K562 (cell line): Measurements from ENCODE around the gene BFSP2. TPM values are rescaled to one million over a fixed set of nuclear protein-coding genes. Genes with fewer than 3 reads are reported as not detected.
A peak's percentile ranks its signal among the peaks of the same experiment; 100 is the strongest.

ENCODE experiments used
- ATAC-seq: fragments of 200-7000 bp; cut with Tn5 transposase; 3 replicates; pipeline ENCODE4 v1.9.1; 2020; ENCODE audit warnings: moderate library complexity
- BruUV-seq: library from RNA; stranded (reverse); fragments of 400-500 nt; replicated peaks from 2 replicates; lab custom pipeline; 2021; lab: Mats Ljungman, UMichigan
- CTCF ChIA-PET: fragments of 300-600 bp; formaldehyde crosslinking; extraction: SDS; loops from one replicate; lab custom pipeline; 2021; ENCODE audit warnings: low intra/inter-chr PET ratio; lab: Yijun Ruan, JAX
- POLR2A ChIA-PET: fragments of 300-600, 350-650 bp; sonication (Branson Sonifier 250); formaldehyde crosslinking; extraction: SDS; loops from one replicate; lab custom pipeline; 2021; ENCODE audit warnings: antibody characterized with exemption, inconsistent platforms; lab: Yijun Ruan, JAX
- DNase-seq, 4 experiments: peaks; one replicate each; pipeline versions ENCODE4 v3.0.0 to v3.0.0-alpha.2; 2011 to 2018; ENCODE audit warnings: low spot score in 3 of 4, mixed read lengths in 3 of 4; ENCODE audit errors: extremely low read depth in 1 of 4
- FAIRE-seq: peaks from 2 replicates; lab custom pipeline; 2011; peaks lifted over from hg19 to GRCh38; lab: Jason Lieb, UNC
- H2AFZ ChIP-seq: 2 replicates; pipeline ENCODE4 v1.6.0; 2011; ENCODE audit warnings: low read depth, low read length, control low read depth, inconsistent platforms
- H3K27ac ChIP-seq: fragments of 200-600 bp; 3 replicates; pipeline ENCODE4 v1.8.0; 2011; ENCODE audit warnings: low read depth, mild to moderate bottlenecking, control low read depth, inconsistent platforms, low read length, moderate library complexity, mixed read lengths; ENCODE audit errors: extremely low read depth
- H3K27me3 ChIP-seq, 2 experiments: fragments of 300-600 bp in 1 of 2; 2 replicates in 1 of 2; 3 replicates in 1 of 2; pipeline versions ENCODE4 v1.6.0 to v1.8.0; 2011; ENCODE audit warnings: inconsistent platforms in 2 of 2, low read length in 2 of 2, mild to moderate bottlenecking in 1 of 2, mixed read lengths in 1 of 2, moderate library complexity in 1 of 2; ENCODE audit not compliant: control insufficient read depth in 2 of 2, insufficient read depth in 2 of 2
- H3K36me3 ChIP-seq: fragments of 300-600 bp; 3 replicates; pipeline ENCODE4 v1.8.0; 2011; ENCODE audit warnings: mild to moderate bottlenecking, low read length, inconsistent platforms; ENCODE audit not compliant: control insufficient read depth, insufficient read depth
- H3K4me1 ChIP-seq, 2 experiments: fragments of 200-600 bp in 1 of 2; replicated peaks in 1 of 2; 2 replicates in 1 of 2; 3 replicates in 1 of 2; pipeline versions ENCODE4 v1.5.1 to v1.8.0; 2011; ENCODE audit warnings: inconsistent platforms in 2 of 2, low read length in 2 of 2, mild to moderate bottlenecking in 1 of 2, mixed read lengths in 1 of 2, moderate library complexity in 1 of 2; ENCODE audit not compliant: control insufficient read depth in 2 of 2, insufficient read depth in 2 of 2
- H3K4me2 ChIP-seq: 2 replicates; pipeline ENCODE4 v1.6.1; 2011; ENCODE audit warnings: low read length, control low read depth, inconsistent platforms, mixed read lengths; ENCODE audit not compliant: insufficient read depth
- H3K4me3 ChIP-seq: fragments of 200-600 bp; sonication (generic), shearing (Covaris generic); 2 replicates; pipeline ENCODE4 v1.5.1; 2016; ENCODE audit warnings: control low read depth, inconsistent platforms
- H3K79me2 ChIP-seq: fragments of 200-600 bp; 3 replicates; pipeline ENCODE4 v1.8.0; 2011; ENCODE audit warnings: low read length, inconsistent platforms; ENCODE audit not compliant: control insufficient read depth, insufficient read depth
- H3K9ac ChIP-seq, 2 experiments: 2 replicates each; pipeline versions ENCODE4 v1.6.0 to v1.6.1; 2011; ENCODE audit warnings: low read depth in 2 of 2, low read length in 2 of 2, control low read depth in 1 of 2, inconsistent platforms in 1 of 2, mild to moderate bottlenecking in 1 of 2, mixed read lengths in 1 of 2; ENCODE audit not compliant: insufficient read depth in 1 of 2
- H3K9me1 ChIP-seq: one replicate; pipeline ENCODE4 v1.6.0; 2011; ENCODE audit warnings: inconsistent platforms, mild to moderate bottlenecking, low read length, moderate library complexity; ENCODE audit not compliant: control insufficient read depth, insufficient read depth
- H3K9me3 ChIP-seq: replicated peaks from 2 replicates; pipeline ENCODE4 v1.5.1; 2011; ENCODE audit warnings: low read depth, low read length, inconsistent platforms; ENCODE audit not compliant: control insufficient read depth, insufficient read depth
- H4K20me1 ChIP-seq: replicated peaks from 2 replicates; pipeline ENCODE4 v1.6.1; 2011; ENCODE audit warnings: low read length, inconsistent platforms, mixed read lengths; ENCODE audit not compliant: control insufficient read depth, insufficient read depth
- CBX8 ChIP-seq: fragments of 200-600 bp; sonication (generic); IDR thresholded peaks from 2 replicates; pipeline ENCODE4 v1.6.1; 2012; ENCODE audit warnings: borderline replicate concordance, mixed run types, low read depth, mild to moderate bottlenecking, moderate library complexity, mixed read lengths, low read length, control low read depth, inconsistent platforms; ENCODE audit not compliant: poor library complexity, severe bottlenecking; ENCODE audit errors: extremely low read depth
- DMBX1 ChIP-seq: fragments of 250-450 bp; sonication (Bioruptor Pico); IDR thresholded peaks from 2 replicates; pipeline ENCODE4 v1.8.0; 2022; ENCODE audit warnings: inconsistent platforms, mild to moderate bottlenecking, moderate library complexity, borderline replicate concordance
- TRIM28 ChIP-seq: fragments of 450-650 bp; IDR thresholded peaks from 2 replicates; pipeline ENCODE4 v1.6.1; 2017
- WGBS: fragments of 100-300 bp; shearing (Covaris generic); methylation state at CpG from one replicate; pipeline ENCODE4 v1.1.6; 2016; ENCODE audit warnings: low coverage, mixed read lengths; ENCODE audit not compliant: insufficient coverage; ENCODE audit errors: missing lambda C conversion rate; 5-methylcytosine and 5-hydroxymethylcytosine counted together
- in situ Hi-C: fragments of 300-500 bp; cut with MboI; formaldehyde crosslinking; loops from 4 replicates; pipeline ENCODE4 v1.15.0; 2018; ENCODE audit warnings: inconsistent platforms, mixed read lengths
- intact Hi-C: fragments of 100-400 bp; cut with micrococcal nuclease; formaldehyde crosslinking; loops from 2 replicates; pipeline ENCODE4 v1.14.2; 2022
- polyA plus RNA-seq, 8 experiments: library from polyadenylated mRNA; depleted of rRNA in 4 of 8; stranded (reverse) in 5 of 8; unstranded in 3 of 8; fragments of >200 nt; fragmentation: Nextera tagmentation in 2 of 8; fragmentation: Illumina TruSeq in 1 of 8; extraction: Ambion mirVana in 2 of 8; extraction: Trizol in 1 of 8; gene quantifications; 2 replicates each; pipeline versions ENCODE4 v1.2.1 to v1.2.3, GENCODE V29; 2011 to 2014; ENCODE audit warnings: inconsistent platforms in 1 of 8, missing spikeins in 1 of 8
- total RNA-seq, 7 experiments: library from RNA; depleted of rRNA in 6 of 7; stranded (reverse); fragments of >200 nt in 6 of 7; fragmentation: Illumina TruSeq in 2 of 7; extraction: Trizol in 2 of 7; gene quantifications; 2 replicates each; pipeline versions ENCODE4 v1.2.1 to v1.2.3, GENCODE V29; 2011 to 2021; ENCODE audit warnings: low replicate concordance in 1 of 7
- TF ChIP-seq, protein P1 (sequence below): fragments of 450-650 bp; IDR thresholded peaks from 2 replicates; pipeline ENCODE4 v1.6.1; 2018; ENCODE audit warnings: mild to moderate bottlenecking, low read depth; ENCODE audit not compliant: partially characterized antibody

Gene BFSP2
- total and polyA plus RNA-seq, 9 of the 15 experiments (the other 6 are each of a cell fraction or from before 2014, with no cell fraction given): not detected

GRCh38 chr3:133486658-133487057 lies 86.8 kb downstream of the BFSP2 start (continued):
- TF ChIP-seq CBX8 (no peak), TRIM28 (peak; percentile 58; the same call in 1 of the 2 replicates)
- TF ChIP-seq, protein P1, sequence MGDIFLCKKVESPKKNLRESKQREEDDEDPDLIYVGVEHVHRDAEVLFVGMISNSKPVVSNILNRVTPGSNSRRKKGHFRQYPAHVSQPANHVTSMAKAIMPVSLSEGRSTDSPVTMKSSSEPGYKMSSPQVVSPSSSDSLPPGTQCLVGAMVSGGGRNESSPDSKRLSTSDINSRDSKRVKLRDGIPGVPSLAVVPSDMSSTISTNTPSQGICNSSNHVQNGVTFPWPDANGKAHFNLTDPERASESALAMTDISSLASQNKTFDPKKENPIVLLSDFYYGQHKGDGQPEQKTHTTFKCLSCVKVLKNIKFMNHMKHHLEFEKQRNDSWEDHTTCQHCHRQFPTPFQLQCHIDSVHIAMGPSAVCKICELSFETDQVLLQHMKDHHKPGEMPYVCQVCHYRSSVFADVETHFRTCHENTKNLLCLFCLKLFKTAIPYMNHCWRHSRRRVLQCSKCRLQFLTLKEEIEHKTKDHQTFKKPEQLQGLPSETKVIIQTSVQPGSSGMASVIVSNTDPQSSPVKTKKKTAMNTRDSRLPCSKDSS: peak; percentile 30

DNA sequence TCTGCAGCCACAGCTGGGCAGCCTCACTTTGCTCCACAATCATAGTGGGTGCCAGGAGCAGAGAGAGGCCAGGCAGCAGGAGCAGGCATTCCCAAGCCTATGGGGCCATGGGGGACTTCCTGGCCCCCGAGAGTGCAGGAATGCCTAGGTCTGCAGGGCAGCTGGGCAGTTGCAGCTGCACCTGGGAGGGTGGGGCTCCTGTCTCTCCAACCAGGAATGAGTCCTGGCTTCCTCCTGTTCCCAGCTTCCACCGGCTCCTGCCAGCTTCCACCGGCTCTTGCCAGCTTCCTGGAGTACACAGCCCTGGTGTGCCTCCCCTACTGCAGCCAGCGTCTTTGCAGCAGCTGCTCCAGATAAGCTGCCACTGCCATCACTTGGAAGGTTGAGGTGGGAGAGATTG lies 87.3 kb downstream of the BFSP2 start:
- no peak for FAIRE-seq
- Histone ChIP-seq H2AFZ (no peak overlapping the region), H3K79me2 (no peaks in the 10 kb centered on the region), H3K27me3 (no peaks in the 10 kb centered on the region), H3K4me3 (no peak overlapping the region), H4K20me1 (no peaks in the 10 kb centered on the region), H3K9ac (no peak overlapping the region), H3K27ac (no peak overlapping the region), H3K36me3 (no peaks in the 10 kb centered on the region), H3K4me1 (no peaks in the 10 kb centered on the region; a peak in 1 of 5 replicates), H3K4me2 (no peak overlapping the region), H3K9me3 (no peaks in the 10 kb centered on the region; the same call in 1 of the 2 replicates), H3K9me1 (no peaks in the 10 kb centered on the region)
- no TSS peak for BruUV-seq
- ChIA-PET POLR2A (no interaction called here), CTCF (no interaction called here)
- intact Hi-C loops (no loop called here), in situ Hi-C loops (no loop called here)
- no peak for TF ChIP-seq DMBX1
- DNase-seq: no peak
- WGBS: 0% methylated on average over 1 of the region's 4 CpGs
- ATAC-seq: no peak
